Natural killer cell (primary cell): ENCODE results near the gene PTDSS2. TPM values are rescaled to one million over a fixed set of nuclear protein-coding genes. Genes with fewer than 3 reads are reported as not detected.
A peak's percentile ranks its signal among the peaks of the same experiment; 100 is the strongest.

Source experiments
- ATAC-seq, 3 donors: fragments of 150-1000 bp in 2 of 3; fragments of 200-7000 bp in 1 of 3; cut with Tn5 transposase; 1 replicate in 1 of 3; 2 replicates in 2 of 3; pipeline ENCODE4 v1.10.0; 2021; ENCODE audit warnings: mild to moderate bottlenecking in 2 of 3, moderate library complexity in 2 of 3
- DNase-seq, 2 donors: peaks; one replicate each; pipeline versions ENCODE4 v3.0.0 to v3.0.0-alpha.2; 2013 to 2021; ENCODE audit warnings: mixed read lengths in 1 of 2
- H3K27ac ChIP-seq: one replicate; pipeline ENCODE4 v1.5.1; 2013; ENCODE audit warnings: mild to moderate bottlenecking, low read length
- H3K27me3 ChIP-seq: one replicate; pipeline ENCODE4 v1.6.1; 2013; ENCODE audit warnings: low read length; ENCODE audit not compliant: control insufficient read depth, insufficient read depth
- H3K36me3 ChIP-seq: one replicate; pipeline ENCODE4 v1.6.1; 2013; ENCODE audit warnings: low read length; ENCODE audit not compliant: control insufficient read depth, insufficient read depth
- H3K4me1 ChIP-seq: one replicate; pipeline ENCODE4 v1.6.1; 2013; ENCODE audit warnings: low read length; ENCODE audit not compliant: control insufficient read depth, insufficient read depth
- H3K4me3 ChIP-seq: one replicate; pipeline ENCODE4 v1.5.1; 2013; ENCODE audit warnings: low read length
- H3K9me3 ChIP-seq: one replicate; pipeline ENCODE4 v1.6.1; 2013; ENCODE audit warnings: low read length; ENCODE audit not compliant: control insufficient read depth, insufficient read depth
- H3K27ac Mint-ChIP-seq, 2 donors: one replicate each; pipeline ENCODE4 v1.8.0; 2022; ENCODE audit warnings: mild to moderate bottlenecking in 2 of 2, mixed read lengths in 2 of 2, moderate library complexity in 1 of 2
- H3K27me3 Mint-ChIP-seq, 2 donors: one replicate each; pipeline ENCODE4 v1.8.0; 2022; ENCODE audit warnings: low read depth in 2 of 2, mixed read lengths in 2 of 2
- H3K36me3 Mint-ChIP-seq: one replicate; pipeline ENCODE4 v1.8.0; 2022; ENCODE audit warnings: mixed read lengths
- H3K4me1 Mint-ChIP-seq, 2 donors: one replicate each; pipeline ENCODE4 v1.8.0; 2022; ENCODE audit warnings: mixed read lengths in 2 of 2
- H3K4me3 Mint-ChIP-seq: one replicate; pipeline ENCODE4 v1.8.0; 2022; ENCODE audit warnings: mild to moderate bottlenecking, moderate library complexity, mixed read lengths
- H3K9me3 Mint-ChIP-seq, 2 donors: one replicate each; pipeline ENCODE4 v1.8.0; 2022; ENCODE audit warnings: mixed read lengths in 2 of 2
- CTCF ChIP-seq: fragments of 200-600 bp; IDR thresholded peaks from one replicate; pipeline ENCODE4 v1.8.0; 2022; ENCODE audit warnings: antibody characterized with exemption
- WGBS: methylation state at CpG from one replicate; pipeline ENCODE4 v1.1.7; 2013; ENCODE audit warnings: missing lambda C conversion rate; ENCODE audit not compliant: insufficient coverage; 5-methylcytosine and 5-hydroxymethylcytosine counted together
- intact Hi-C: fragments of 100-400 bp; cut with micrococcal nuclease; formaldehyde crosslinking; loops from one replicate; pipeline ENCODE4 v1.14.2; 2022
- total RNA-seq, 4 donors: library from RNA; stranded (reverse); fragments of 120-200 nt in 1 of 4; gene quantifications; one replicate each; pipeline versions ENCODE4 v1.2.3 to v1.2.4, GENCODE V29; 2013 to 2022

Gene PTDSS2
- total RNA-seq, 3 donors from 2014 or later (not counting 1 experiment from before 2014, with no cell fraction given): 21.5 to 25.1 (median 23.4) TPM

- 44% methylated on average over 45 of the region's 45 CpGs for WGBS
- DNase-seq (no peak), ATAC-seq (no peak)
- no peaks in the 10 kb centered on the region for H3K36me3 Mint-ChIP-seq
- H3K9me3 ChIP-seq: no peaks in the 10 kb centered on the region
- no peaks in the 10 kb centered on the region for H3K27me3 Mint-ChIP-seq
- H3K9me3 Mint-ChIP-seq: no peaks in the 10 kb centered on the region
- peaks cover 8 to 18% of the 10 kb centered on the region in 2 donors for H3K4me1 Mint-ChIP-seq
- intact Hi-C loops: loop anchor here (2.0 to 5.0 kb wide), 3 partner anchors 57 to 239 kb away; partner anchors contain the start of gene PTDSS2
- peak overlapping the region in 1 of 2 donors; percentile 99 for H3K27ac Mint-ChIP-seq
- peaks cover 41% of the 10 kb centered on the region for H3K4me1 ChIP-seq
- no peaks in the 10 kb centered on the region for H3K27me3 ChIP-seq
- peak overlapping the region; percentile 17 for H3K4me3 ChIP-seq
- H3K27ac ChIP-seq: no peak overlapping the region
- TF ChIP-seq CTCF: no peak
- H3K36me3 ChIP-seq: peaks cover 6% of the 10 kb centered on the region
- peak overlapping the region; percentile 31 for H3K4me3 Mint-ChIP-seq
Measured at GRCh38 chr11:507727-508515, 57.8 kb downstream of the PTDSS2 start.

GRCh38 chr11:508956-509355 lies 58.9 kb downstream of the PTDSS2 start:
- intact Hi-C loops: loop anchor here (5.0 kb wide), 1 partner anchor 102 kb away; no protein-coding TSS in a partner anchor
- Mint-ChIP-seq H3K27me3 (no peaks in the 10 kb centered on the region), H3K4me3 (peak overlapping the region; percentile 17), H3K4me1 (peaks cover 8 to 18% of the 10 kb centered on the region in 2 donors), H3K9me3 (no peaks in the 10 kb centered on the region), H3K27ac (no peak overlapping the region), H3K36me3 (no peaks in the 10 kb centered on the region)
- Histone ChIP-seq H3K27me3 (no peaks in the 10 kb centered on the region), H3K9me3 (no peaks in the 10 kb centered on the region), H3K27ac (no peak overlapping the region), H3K4me3 (no peak overlapping the region), H3K4me1 (peaks cover 33% of the 10 kb centered on the region), H3K36me3 (peaks cover 6% of the 10 kb centered on the region)
- no peak for ATAC-seq
- no peak for DNase-seq
- 88% methylated on average over 3 of the region's 5 CpGs for WGBS
- no peak for TF ChIP-seq CTCF

GRCh38 chr11:512761-513595 lies 62.9 kb downstream of the PTDSS2 start:
- no peak for TF ChIP-seq CTCF
- 95% methylated on average over 28 of the region's 29 CpGs for WGBS

More at GRCh38 chr11:512761-513595, 62.9 kb downstream of the PTDSS2 start:
- Histone ChIP-seq H3K4me3 (no peak overlapping the region), H3K27me3 (no peaks in the 10 kb centered on the region), H3K27ac (no peak overlapping the region), H3K4me1 (peaks cover 2% of the 10 kb centered on the region), H3K9me3 (no peaks in the 10 kb centered on the region), H3K36me3 (peaks cover 6% of the 10 kb centered on the region)
- DNase-seq (no peak), ATAC-seq (no peak)
- H3K4me3 Mint-ChIP-seq: no peak overlapping the region
- no peaks in the 10 kb centered on the region for H3K36me3 Mint-ChIP-seq
- intact Hi-C loops: no loop called here
- no peak overlapping the region for H3K27ac Mint-ChIP-seq
- peaks cover 0 to 3% of the 10 kb centered on the region in 2 donors for H3K9me3 Mint-ChIP-seq
- H3K27me3 Mint-ChIP-seq: no peaks in the 10 kb centered on the region
- no peaks in the 10 kb centered on the region for H3K4me1 Mint-ChIP-seq
